Activated CD4-positive, alpha-beta T cell treated with anti-CD3 and anti-CD28 coated beads for 4 hours (primary cell): Measurements from ENCODE around the gene ARFGAP3.
A peak's percentile ranks its signal among the peaks of the same experiment; 100 is the strongest.

ENCODE experiments used
- DNase-seq, 2 donors: peaks; one replicate each; pipeline ENCODE4 v3.0.0-alpha.2; 2020

The ARFGAP3 gene

DNA sequence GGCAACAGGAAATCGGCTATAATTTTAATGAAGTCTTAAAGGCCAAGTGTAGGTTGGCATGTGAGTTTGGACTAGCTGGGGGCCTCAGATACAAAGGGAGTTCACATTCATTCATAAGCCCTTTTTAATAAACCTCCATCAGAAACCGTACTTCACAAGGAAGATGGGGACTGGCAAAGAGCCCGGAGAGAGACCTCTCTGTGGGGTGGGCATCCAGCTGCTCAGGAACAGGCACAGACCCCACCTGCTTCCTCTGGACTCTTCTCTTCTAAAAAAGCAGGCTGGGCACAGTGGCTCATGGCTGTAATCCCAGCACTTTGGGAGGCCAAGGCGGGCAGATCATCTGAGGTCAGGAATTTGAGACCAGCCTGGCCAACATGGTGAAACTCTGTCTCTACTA lies 3.9 kb upstream of the ARFGAP3 start:
- no peak for DNase-seq

DNA sequence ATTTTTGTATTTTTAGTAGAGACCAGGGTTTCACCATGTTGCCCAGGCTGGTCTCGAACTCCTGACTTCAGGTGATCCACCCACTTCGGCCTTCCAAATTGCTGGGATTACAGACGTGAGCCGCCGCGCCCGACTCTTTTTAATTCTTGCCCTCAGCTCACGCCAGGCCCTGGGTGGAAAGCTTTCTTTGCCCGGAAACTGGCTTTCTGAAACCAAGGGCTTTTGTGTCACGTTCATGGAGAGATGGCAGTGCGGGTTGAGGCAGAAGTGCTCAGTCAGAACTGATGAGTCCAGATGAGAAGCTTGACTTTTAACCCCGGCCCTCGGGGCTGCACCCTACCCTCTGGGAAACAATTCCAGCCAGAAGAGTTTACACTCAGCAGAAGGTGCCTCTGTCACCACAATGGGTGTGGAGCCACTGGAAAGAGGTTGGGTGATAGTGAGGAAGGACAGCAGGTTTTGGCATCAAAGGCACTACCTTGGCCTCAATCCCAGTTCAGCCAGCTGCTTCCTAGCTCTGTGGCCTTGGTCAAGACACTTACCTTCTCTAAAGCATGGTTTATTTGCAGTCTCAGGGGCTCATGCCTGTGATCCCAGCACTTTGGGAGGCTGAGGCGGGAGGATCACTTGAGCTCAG lies 890 bp upstream of the ARFGAP3 start:
- no peak for DNase-seq

DNA sequence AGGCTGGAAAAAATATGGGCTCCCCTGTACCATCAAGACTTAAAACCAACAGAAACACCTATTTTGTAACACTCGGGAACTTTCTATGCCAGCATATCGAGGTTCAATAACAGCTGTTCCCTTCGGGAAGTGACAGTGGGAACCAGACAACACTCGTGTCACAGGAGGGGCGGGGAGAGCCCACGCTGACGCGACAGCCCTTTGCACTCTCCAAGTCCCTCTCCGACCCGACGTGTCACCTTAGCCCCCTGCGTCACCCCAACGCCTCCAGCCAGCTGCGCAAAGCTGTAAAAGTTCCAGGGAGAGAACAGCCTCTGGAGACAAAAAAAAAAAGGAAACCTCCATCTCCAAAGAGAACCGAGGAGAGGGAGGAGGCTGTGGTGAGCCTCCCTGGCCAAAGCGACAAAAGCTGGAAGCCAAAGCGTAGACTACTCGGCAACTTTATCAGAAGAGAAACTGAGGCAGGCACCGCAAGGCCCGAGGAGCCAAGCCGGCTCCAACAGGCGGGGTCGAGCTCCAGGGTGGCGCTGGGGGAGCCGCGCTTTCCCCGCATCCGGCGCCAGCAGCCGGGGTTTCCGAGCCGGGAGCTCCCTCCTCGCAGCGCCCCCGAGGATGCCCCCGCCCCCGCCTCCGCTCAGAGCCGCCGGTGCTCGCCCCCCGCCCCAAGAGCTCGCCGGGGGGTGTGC lies 751 bp downstream of the ARFGAP3 start:
- peak; percentile 51 to 60 for DNase-seq

DNA sequence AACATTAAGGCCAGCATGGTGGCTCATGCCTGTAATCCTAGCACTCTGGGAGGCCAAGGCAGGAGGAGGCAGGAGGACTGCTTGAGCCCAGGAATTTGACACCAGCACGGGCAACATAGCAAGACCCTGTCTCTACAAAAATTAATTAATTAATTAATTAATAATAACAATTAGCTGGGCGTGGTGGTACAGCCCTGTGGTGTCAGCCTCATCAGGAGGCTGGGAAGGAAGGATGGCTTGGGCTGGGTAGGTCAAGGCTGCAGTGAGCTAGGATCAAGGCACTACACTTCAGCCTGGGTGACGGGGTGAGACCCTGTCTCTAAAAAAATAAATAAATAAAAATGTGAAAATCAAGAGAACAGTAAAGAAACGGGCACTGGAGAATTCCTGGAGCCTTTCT lies 1.4 kb downstream of the ARFGAP3 start:
- DNase-seq: no peak

DNA sequence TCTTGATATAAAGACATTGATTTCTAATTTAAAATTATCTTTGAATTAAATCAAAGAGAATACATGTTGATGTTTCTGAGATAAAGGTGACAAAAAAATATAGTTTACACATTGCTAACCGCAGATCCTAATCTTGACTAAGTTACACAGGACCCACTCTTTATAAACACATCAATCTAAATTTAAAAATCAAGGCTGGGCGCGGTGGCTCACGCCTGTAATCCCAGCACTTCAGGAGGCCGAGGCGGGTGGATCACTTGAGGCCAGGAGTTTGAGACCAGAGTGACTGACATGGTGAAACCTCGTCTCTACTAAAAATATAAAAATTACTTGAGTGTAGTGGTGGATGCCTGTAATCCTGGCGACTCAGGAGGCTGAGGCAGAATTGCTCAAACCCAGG lies 1.9 kb downstream of the ARFGAP3 start:
- no peak for DNase-seq

DNA sequence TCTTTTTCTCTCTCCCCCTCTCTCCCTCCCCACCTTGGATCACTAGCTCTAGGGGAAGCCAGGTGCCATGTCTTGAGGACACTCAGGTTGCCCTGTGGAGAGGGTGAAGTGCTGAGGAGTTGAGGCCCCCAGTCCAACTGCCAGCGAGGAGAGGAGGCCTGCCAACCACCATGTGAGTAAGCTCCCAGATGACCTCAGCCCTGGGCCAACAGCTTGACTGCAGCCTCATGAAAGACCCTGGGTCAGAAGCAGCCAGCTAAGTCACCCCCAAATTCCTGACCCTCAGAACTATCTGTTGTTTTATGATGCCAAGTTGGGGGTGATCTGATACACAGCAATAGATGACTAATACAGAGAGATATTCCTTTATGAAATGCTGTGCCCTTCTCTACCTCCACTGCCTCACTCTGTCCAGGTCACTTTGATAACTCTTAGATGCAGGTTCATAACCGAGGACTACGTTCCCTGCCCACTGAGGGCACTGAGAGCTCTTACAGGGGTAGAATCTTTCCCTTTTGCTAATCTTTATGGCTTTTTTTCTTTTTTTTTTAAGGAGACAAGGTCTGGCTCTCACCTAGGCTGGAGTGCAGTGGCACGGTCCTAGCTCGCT lies 8.0 kb downstream of the ARFGAP3 start:
- DNase-seq: no peak

DNA sequence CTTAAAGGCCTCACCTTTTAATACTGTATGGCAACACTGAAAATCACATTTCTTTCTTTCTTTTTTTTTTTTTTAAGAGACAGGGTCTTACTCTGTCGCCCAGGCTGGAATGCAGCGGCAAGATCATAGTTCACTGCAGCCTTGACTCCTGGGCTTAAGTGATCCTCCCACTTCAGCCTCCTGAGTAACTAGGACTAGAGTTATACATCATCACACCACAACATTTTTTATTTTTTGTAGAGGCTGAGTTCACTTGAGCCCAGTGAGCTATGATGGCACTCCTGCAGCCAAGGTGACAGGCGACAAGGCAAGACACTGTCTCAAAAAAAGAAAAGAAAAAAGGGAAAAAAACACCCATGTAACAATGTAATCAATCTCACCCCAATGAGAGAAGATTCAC lies 10.0 kb downstream of the ARFGAP3 start:
- no peak for DNase-seq

DNA sequence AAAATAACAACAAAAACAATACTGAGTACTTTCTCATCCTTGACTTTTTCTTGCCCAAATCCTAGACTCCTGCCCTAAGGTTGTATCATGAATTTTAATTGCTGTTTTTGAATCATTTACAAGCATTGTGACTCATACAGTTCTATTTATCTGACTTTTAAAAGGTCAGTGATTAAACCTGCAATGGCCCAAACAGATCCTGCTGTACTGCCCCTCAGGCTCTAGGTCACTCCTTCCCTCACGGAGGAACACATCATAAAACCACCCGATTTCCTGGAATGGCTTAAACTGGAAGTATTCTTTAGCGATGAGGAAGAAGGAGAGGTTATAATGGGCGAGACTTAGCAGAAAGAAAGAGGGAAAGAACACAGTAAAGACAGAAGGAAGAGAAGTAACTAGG lies 12.3 kb downstream of the ARFGAP3 start:
- DNase-seq: no peak

DNA sequence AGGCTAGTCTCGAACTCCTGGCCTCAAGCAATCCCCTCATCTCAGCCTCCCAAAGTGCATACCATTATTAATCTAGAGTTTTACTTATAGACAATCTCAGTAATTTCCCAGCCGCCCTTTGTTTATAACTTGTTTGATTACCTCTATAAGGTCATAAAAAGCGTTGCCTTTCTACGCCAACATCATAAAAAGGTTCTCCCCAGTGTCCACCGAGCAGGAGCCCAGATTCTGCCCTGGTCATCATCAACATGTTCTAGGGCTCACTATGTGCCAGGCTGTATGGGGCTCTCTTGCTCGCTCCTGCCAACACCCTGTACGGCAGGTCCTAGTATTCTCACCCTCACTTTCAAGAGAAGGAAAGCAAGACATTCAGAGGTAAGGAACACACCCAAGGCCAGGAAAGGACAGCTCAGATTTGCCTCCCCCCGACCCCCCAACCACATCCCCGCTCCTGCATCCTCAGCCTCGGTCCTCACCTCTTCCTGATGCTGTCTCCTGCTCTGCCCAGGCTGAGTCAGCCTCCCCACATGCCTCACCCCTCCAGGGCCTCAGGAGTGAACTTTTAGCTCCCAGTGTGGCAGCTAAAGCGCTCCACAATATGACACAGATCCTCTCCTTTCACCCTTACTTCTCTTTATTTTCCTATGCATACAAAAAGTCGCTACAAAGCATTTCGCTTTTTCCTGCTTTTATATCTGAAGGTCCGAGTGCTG lies 14.3 kb downstream of the ARFGAP3 start:
- DNase-seq: no peak

DNA sequence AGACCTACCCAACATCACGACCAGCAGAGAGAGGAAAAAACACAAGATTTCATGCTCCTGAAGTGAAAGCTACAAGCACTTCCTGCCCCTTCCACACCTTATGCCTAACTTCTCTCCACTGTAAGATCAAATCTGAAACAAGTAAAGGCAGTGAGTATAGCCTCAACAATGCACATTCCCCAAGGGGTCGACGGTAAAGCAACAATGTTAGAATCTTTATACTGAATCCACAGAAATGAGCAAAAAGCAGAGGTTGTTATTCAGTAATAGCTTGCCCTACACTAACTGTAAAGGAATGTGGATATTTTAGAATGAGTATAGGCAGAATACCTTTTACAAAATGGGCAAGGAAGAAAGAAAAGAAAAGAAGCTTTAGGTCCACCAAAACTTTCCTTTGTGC lies 15.6 kb downstream of the ARFGAP3 start:
- DNase-seq: no peak

DNA sequence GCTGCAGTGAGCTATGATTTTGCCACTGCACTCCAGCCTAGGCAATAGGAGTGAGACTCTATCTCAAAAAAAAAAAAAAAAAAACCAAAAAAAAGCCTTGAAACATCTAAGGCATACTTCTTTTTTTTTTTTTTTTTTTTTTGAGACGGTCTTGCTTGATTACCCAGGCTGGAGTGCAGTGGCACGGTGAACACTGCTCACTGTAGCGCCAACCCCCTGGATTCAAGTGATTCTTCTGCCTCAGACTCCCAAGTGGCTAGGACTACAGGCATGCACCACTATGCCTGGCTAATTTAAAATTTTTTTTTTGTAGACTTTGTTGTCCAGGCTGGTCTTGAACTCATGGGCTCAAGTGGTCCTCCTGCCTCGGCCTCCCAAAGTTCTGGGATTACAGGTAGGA lies 19.5 kb downstream of the ARFGAP3 start:
- no peak for DNase-seq

DNA sequence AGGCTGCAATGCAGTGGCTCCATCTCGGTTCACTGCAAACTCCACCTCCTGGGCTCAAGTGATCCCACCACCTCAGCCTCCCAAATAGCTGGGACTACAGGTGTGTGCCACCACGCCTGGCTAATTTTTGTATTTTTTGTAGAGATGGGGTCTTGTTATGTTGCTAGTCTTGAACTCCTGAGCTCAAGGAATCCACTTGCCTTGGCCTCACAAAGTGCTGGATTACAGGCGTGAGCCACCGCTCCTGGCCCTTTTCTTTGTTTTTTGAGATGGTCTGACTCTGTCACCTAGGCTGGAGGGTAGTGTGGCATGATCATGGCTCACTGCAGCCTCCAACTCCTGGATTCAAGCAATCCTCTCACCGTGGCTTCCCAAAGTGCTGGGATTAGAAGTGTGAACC lies 21.0 kb downstream of the ARFGAP3 start:
- DNase-seq: no peak

DNA sequence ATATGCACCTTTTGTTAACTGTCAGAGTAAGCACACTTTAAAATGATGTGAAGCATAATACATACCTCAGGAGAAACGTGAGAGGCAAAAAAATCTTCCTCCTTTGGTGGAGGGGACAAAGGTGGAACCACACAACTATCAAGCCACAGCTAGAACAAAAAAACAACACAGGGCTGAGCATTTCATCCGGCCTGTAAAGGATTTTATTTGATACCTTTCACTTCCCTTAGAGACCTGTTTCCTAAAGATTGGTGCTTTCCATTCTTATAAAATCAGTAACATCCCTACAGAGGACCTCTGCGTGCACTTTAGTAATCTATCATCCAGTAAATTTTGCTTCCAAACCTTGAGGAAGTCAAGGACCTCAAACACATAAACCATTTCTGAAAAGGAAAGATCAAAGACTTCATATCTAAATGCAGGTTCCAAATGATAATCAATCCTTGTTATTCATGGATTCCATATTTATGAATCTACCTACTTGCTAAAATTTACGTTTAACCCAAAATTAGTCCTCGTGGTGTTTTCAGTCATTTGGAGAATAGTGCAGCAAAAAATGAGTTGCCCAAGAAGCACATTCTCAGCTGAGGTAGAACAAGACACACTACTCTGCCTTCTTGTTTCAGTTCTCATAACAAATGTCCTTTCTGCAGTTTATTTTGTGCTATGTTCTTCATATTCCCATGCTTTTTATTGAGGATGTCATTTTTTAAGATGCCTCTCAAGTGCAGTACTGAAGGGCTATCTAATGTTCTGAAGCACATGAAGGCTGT lies 22.7 kb downstream of the ARFGAP3 start:
- DNase-seq: no peak

DNA sequence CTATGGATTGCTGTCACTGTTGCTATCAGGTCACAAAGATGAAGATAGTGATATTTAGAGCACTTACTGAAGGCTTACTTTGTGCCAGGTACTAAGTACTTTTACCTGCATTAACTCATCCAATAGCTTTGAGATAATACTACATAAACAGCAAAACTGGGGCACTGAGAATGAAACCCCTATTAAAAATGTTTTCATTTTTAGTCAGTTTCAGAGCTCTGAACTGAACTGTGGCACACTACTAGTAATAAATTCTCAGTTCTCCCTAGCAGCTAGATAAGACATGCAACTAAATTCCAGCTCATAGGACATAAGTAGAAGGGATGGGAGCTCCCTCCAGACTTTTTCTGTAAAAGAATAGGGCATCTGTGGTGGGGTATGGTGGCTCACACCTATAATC lies 24.0 kb downstream of the ARFGAP3 start:
- no peak for DNase-seq

DNA sequence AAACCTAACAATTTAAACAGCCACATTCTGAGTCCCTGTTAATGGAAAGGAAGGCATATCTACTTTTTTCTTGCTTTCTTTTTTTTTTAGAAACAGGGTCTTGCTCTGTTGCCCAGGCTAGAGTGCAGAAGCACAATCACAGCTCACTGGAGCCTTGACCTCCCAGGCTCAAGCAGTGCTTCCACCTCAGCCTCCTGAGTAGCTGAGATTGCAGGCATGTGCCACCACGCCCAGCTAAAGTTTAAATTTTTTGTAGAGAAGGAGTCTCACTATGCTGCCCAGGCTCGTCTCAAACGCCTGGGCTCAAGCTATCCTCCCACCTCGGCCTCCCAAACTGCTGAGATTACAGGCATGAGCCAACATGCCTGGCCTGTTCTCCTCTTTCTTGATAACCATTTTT lies 25.4 kb downstream of the ARFGAP3 start:
- no peak for DNase-seq

DNA sequence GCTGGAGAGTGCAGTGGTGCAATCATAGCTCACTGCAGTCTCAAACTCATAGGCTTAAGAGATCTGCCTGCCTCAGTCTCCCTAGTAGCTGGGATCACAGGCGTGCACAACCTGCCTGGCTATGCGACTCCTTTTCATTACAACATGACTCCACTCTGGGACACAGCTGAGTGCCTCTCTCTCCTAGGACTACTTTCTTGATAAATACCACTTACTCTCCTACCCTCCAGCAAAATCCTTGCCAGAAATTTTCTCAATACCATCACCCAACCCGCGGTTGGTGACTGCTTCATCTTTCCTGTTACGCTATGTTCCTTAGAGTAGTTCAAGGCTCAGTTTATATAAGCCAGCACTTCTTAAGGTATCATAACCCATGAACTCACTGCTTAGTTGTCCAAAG lies 26.9 kb downstream of the ARFGAP3 start:
- no peak for DNase-seq

DNA sequence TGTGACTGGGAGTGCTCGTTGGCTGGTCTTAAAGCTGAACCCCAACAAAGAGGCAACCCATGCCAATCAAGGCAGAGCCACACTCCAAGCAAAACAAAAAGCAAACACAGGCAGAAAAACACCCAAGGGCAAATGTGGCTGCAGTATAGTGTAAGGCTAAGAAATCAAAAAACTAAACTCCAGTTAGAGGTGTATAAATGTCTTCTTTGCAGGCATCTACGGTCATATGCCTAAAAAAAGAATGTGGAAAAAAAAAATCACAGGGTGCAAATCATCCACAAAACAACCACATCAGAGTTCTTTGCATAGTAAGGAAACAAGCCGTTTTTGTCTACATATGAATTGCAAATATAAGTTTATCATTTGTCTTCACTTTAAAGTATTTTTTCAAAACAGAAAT lies 27.8 kb downstream of the ARFGAP3 start:
- no peak for DNase-seq

DNA sequence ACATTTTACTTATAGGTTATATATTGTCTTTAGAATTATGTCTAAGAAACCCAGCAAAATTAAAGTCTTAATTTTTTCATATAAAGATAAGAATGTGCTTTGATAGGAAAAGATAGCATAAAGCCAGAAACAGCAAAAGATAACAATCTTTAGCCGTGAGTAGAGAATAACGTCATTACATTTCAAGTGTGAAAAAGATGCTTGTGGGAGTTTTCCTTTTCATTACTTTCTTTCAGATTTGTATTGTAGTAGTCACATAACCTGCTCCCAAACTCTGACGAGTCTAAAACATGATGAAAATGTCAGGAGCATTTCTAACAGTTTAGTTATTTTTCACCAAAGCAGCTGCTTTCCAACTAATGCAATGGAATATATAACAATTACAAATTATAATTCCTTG lies 31.3 kb downstream of the ARFGAP3 start:
- DNase-seq: no peak

DNA sequence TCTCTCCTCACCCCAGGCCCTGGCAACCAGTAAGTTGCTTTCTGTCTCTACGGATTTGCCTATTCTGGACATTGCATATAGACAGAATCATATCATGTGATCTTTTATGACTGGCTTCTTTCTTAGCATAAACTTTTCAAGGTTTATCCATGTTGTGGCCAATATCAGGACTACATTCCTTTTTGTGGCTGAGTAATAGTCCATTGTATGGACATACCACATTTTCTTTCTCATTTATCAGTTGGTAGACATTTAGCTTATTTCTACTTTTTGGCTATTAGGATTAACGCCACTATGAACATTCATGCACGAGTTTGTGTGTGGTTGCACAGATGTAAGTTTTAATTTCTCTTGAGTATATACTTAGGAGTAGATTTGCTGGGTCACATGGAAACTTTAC lies 35.7 kb downstream of the ARFGAP3 start:
- no peak for DNase-seq

DNA sequence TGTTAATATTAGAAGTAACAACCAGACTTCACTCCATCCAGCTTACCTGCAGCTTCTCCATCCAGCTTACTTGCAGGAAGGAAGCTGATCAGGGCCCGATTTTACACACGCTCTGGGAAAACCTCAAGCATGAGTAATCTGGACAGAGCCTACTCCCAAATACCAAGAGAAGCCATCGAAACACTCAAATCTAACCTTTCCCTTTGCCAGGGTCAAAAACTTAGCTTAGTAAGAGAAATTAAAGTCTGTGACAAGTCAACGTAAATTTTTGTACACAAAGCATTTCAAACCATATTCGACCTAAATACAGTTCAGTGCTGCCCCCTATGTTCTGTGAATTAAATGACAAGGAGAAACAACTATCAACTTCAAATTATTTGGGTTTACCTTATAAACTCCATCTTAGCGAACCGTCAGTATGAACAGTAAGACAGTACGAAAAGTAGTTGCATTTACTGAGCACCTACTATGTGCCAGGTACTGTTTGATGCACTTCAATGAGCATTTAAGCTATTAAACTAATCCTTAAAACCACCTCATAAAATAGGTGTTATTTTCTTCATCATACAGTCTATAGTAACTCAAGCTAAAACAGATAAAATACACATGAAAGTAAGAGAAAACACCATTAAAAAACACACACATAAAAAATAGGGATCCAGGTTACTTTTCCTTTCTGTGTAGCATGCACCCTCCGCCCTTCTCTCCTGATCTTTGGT lies 36.9 kb downstream of the ARFGAP3 start:
- DNase-seq: no peak

DNA sequence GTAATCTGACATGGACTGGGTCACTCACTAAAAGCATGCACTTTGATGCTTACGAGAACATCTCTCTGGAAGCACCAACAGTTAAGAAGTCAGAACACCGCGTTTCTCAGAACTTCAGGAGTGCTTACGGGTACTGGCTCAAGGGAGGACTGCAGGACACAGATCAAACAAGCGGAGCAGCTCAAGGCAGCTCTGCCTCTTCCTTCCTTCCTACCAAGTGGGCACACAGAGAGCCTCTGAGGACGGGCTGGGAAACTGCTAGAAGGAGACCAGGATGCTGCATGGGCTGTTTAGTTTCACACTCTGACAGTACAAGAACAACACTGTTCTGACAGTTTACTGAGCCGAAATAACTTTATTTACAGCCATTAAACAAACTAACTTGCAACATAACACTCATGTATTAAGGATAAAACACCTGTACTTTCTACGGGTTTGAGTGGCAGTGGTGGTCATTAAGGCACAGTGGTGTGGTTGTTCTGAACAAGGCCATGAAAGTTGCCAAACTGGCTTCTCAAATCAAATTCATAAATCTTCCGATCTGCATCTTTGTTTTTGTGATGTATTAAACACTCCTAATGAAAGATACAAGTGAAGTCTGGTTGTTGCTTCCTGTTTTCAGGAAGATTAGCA lies 37.5 kb downstream of the ARFGAP3 start:
- DNase-seq: no peak

DNA sequence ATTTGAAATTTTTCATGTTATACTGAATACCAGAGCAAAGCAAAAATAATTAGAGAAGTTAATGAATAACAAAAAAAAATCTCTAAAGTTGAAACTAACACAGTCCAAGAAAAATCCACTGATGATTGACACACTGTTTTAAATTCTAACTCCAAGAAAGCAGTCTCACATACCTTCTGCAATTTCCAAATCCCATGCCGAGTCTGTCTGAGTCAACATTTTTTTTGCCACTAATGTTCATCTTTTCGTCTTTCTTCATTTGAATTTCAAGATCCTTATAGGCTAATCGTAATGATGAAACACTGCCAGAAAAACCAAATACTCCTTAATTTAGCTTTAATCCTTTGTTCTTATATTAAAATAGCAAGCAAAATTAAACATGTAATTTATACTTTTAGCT lies 39.5 kb downstream of the ARFGAP3 start:
- DNase-seq: no peak
